IPS DF 4.7 (cell line): ENCODE measurements around the gene NUDCD3.
A peak's percentile ranks its signal among the peaks of the same experiment; 100 is the strongest.

Source experiments
- DNase-seq: peaks from one replicate; pipeline ENCODE4 v3.0.0-alpha.2; 2013; ENCODE audit warnings: low spot score; ENCODE audit errors: extremely low read depth

The NUDCD3 gene

GRCh38 chr7:44368455-44368854 is 122.0 kb downstream of the NUDCD3 start:
- no peak for DNase-seq

GRCh38 chr7:44367475-44368043 is 122.9 kb downstream of the NUDCD3 start:
- DNase-seq, result no peak

GRCh38 chr7:44366986-44367385 is 123.5 kb downstream of the NUDCD3 start:
- DNase-seq, result no peak

- DNase-seq, result no peak
These were observed 136.8 kb downstream of the NUDCD3 start for GRCh38 chr7:44353668-44354067.

DNA sequence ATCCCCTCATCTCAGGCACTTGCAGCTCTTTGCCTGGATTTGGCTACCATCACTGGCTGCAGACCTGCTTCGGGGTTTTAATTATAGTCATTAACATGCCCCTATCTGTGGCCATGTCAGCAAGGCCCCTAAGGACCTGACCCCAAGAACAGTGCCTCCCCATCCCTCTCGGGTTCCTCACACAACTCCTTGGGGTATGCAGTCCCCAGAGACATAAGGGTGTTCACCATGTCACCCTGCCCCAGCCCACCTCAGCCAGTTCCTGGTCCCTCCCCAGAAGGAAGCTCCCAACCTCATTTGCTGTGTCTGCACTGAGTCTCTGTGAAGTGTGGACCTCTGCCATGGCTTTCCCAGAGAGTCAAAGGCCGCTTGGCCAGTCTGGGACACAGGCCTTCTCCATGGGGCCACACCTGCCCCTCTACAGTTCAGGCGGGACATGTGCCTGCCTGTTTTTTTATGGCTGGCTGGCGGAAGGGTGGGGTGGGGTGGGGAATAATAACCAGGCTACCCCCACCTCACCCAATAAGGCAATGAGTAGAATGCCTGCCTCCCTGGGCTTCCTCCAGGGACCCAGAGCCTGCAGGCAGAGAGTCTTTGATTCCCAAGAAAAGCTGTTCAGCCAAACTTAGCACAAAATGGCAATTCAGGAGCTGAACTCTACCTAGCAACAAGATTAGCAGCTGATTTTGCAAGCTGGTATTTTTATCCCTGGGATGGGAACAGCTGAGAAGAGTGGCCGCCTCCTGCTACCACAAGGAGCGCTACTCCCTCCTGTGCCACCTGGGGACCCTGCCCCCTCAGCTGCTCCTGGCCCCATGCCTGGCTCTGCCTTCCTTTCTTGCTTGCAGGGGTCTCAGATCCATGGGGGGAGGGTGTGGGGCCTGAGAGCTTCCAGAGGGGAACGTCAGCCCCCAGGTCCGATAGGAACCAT is 141.3 kb downstream of the NUDCD3 start:
- peak; percentile 14 for DNase-seq

DNA sequence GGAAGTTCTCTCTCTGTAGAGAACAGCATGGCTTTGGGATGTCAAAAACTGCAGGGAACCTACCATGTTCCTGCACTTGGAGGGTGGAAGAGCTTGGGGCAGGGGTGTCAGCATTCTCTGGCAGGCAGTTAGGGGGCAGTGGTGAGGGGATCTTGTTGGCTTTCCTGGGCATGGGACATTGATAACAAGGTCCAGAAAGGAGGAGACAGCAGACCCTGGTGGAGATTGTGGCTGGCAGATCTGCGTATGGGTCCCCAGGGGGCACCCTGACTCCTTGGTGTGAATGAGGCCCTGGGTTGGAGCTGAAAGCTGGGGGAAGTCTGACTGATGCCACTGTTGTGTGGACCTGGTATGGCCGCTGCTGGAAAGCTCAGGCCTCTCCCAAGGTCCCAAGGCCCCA is 142.2 kb downstream of the NUDCD3 start:
- DNase-seq, result peak; percentile 44

DNA sequence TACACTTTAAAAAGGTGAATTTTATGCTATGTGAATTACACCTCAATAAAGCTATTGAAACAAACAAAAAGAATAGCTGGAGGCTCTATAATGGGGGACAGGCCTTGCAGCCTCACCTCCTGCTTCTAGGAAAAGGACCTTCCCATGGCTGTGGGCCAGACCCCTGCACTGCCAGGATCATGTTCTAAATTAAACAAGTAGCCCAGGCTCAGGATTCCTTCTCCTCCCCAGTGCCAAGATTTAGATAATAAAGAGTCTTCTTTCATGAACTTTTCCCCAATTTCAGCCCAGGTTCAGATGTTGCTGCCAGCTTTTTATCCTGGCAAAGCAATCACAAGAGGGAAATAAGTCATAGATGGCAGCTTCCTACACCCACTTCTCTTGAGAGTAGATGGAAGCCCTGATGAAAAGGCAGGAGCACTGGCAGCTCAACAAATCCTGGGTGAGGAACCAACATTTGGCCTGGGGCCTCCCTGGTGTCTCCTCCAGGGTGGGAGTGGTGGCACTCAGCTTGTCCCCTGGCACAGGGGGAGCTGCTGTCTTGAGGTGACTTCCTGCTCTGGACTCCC is 142.8 kb downstream of the NUDCD3 start:
- DNase-seq, result no peak

DNA sequence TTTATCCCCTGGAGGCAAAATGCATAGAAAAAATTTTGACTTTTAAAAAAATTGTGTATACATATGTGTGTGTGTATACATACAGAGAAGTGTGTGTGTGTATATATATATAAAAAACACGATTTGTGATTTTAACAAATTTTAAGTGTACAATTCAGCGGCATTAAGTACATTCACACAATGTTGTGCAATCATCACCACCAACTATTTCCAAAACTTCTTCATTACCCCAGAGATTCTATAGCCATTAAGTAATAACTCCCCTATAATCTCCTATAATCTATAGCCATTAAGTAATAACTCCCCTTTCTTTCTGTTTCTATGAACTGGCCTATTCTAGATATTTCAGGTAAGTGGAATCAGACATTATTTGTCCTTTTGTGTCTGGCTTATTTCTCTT is 144.4 kb downstream of the NUDCD3 start:
- DNase-seq, result no peak

DNA sequence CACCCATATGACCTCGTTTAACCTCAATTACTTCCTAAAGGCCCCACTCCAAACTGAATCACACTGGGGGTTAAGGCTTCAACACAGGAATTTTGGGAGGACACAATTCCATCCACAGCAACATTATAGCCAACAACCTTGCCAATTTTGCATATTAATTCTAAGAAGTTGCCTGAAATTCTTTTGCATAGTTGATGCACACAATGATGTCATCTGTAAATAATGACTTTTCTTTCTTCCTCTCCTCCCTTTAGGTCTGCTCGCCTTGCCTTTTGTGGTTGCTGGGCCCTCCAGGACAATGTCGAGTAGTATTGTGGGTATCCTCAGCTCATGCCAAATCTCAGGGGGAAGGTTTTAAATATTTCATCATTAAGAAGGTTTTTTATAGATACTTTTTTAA is 149.1 kb downstream of the NUDCD3 start:
- DNase-seq, result no peak

DNA sequence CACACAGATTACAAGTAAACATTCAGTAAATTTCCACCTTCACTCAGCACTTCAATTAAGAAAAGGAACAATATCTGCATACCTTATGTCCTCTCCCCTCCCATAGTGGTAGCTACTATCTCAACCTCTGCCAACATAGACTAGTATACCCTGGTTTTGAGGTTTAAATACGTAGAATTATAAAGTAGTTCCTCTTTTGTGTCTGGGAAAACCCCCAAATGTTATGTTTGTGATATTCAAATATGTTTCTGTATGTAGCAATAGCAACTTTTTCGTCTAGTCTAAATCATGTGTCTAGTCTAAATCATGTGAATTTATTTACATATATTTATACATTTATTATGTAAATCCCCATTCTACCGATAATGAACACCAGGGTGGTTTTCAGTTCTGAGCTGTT is 151.9 kb downstream of the NUDCD3 start:
- no peak for DNase-seq

GRCh38 chr7:44336491-44336890 is 154.0 kb downstream of the NUDCD3 start:
- no peak for DNase-seq

DNA sequence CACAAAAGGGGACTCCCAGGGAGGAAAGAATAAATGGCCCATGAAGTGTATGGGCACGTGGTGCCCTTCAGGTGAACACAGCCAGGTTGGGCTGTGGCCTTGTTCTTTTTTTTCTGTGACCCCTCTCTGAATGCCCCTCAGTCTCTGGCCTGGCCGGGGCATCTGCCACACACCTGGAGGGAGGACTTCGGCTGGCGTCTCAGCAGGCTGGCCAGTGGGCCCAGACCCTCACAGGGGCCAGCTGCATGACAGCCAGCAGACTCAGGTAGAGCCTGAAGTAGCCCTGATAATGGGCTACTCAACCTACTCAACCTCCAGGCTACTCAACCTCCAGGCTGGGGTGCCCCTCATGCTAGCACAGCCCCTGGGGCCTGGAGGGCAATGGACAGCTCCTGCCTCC is 155.3 kb downstream of the NUDCD3 start:
- no peak for DNase-seq

DNA sequence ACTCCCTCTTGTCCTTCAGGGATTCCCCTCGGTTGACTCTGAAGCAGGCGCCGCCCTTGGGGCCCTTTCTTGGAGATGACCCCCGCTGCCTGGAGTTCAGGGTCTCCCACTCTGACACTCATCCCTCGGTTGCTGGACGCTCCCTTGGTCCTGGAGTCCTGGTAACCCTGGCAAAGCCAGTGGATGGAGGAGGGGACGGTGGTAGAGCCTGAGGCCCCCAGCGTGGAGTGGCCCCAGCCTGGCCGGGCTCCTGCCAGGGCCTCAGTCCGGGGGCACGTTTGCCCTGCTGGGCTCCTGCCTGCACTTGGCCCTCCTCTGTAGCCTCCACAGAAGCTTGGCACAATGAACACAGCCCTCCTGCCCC is 155.7 kb downstream of the NUDCD3 start:
- no peak for DNase-seq

GRCh38 chr7:44333911-44334733 is 156.3 kb downstream of the NUDCD3 start:
- no peak for DNase-seq

- no peak for DNase-seq
These were observed 158.8 kb downstream of the NUDCD3 start for GRCh38 chr7:44331682-44332081.

GRCh38 chr7:44330331-44330730 is 160.1 kb downstream of the NUDCD3 start:
- DNase-seq, result no peak

DNA sequence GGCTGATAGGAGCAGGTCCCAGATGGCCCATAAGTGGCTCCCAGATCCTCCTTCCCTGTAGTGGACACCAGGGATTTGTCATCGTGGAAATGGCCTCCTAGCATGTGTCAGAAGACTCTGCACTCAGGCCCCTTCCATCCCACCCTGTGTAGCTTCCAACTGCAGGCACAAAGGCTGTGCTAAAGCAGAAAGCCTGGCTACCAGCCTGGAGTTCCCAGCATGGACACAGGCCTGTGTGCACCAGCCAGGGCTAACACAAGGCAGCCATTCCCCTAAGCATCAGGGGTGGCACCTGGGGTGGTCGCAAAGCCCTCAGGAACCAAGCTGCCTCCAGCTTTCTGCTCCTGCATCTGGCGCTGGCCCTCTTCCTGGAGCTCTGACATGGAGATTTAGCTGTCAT is 160.6 kb downstream of the NUDCD3 start:
- no peak for DNase-seq
